ENCODE results near the gene KAZN. TPM values are rescaled to one million over a fixed set of nuclear protein-coding genes. Genes with fewer than 3 reads are reported as not detected.

Gene KAZN
- total and polyA plus RNA-seq, 10 donors: 20.0 to 245 (median 144) TPM

GRCh38 chr1:14707531-14708445, 109.3 kb downstream of the KAZN start:
- intact Hi-C loops (cut with DNase I; ENCODE audit: low total_unique reads): no loop called here

GRCh38 chr1:14710331-14710730, 111.8 kb downstream of the KAZN start:
- intact Hi-C loops (cut with DNase I; ENCODE audit: low total_unique reads): no loop called here
- 89 to 94% (median 91%) methylated on average over 6 of the region's 6 CpGs for WGBS, 5 donors
- H3K36me3 ChIP-seq: no peaks in the 10 kb centered on the region
- no peak overlapping the region for H3K4me3 ChIP-seq
- H3K27me3 ChIP-seq (replicated peaks in 1 of 7): no peaks in the 10 kb centered on the region
- no peak for TF ChIP-seq POLR2AphosphoS5 (IDR thresholded peaks at IDR 0.05)
- no peak for TF ChIP-seq CTCF (IDR thresholded peaks at IDR 0.05 in 8 of 11, conservative IDR thresholded peaks at IDR 0.05 in 3 of 11)
- TF ChIP-seq POLR2A (IDR thresholded peaks at IDR 0.05): no peak
- peaks cover 0 to 19% (median 12%) of the 10 kb centered on the region in 8 donors for H3K9me3 ChIP-seq
- no peak overlapping the region for H3K27ac ChIP-seq
- no peak for DNase-seq
- H3K4me1 ChIP-seq: no peaks in the 10 kb centered on the region

More at GRCh38 chr1:14707531-14708445, 109.3 kb downstream of the KAZN start:
- H3K9me3 ChIP-seq: peaks cover 0 to 29% (median 18%) of the 10 kb centered on the region in 8 donors
- no peaks in the 10 kb centered on the region for H3K4me1 ChIP-seq
- TF ChIP-seq POLR2A (IDR thresholded peaks at IDR 0.05): no peak
- no peak for TF ChIP-seq POLR2AphosphoS5 (IDR thresholded peaks at IDR 0.05)
- TF ChIP-seq CTCF (IDR thresholded peaks at IDR 0.05 in 8 of 11, conservative IDR thresholded peaks at IDR 0.05 in 3 of 11): no peak
- no peak overlapping the region for H3K4me3 ChIP-seq
- H3K36me3 ChIP-seq: no peaks in the 10 kb centered on the region
- 86 to 93% (median 91%) methylated on average over 16 of the region's 16 CpGs for WGBS, 5 donors
- DNase-seq: no peak
- H3K27ac ChIP-seq: no peak overlapping the region
- no peaks in the 10 kb centered on the region for H3K27me3 ChIP-seq (replicated peaks in 1 of 7)

- 83 to 100% (median 93%) methylated on average over 2 of the region's 2 CpGs for WGBS, 5 donors
- TF ChIP-seq CTCF (IDR thresholded peaks at IDR 0.05 in 8 of 11, conservative IDR thresholded peaks at IDR 0.05 in 3 of 11) (no peak), POLR2AphosphoS5 (IDR thresholded peaks at IDR 0.05) (no peak), POLR2A (IDR thresholded peaks at IDR 0.05) (no peak)
- Histone ChIP-seq H3K9me3 (peaks cover 0 to 18% (median 12%) of the 10 kb centered on the region in 8 donors), H3K27ac (no peak overlapping the region), H3K36me3 (no peaks in the 10 kb centered on the region), H3K4me1 (peaks cover 0 to 11% (median 3%) of the 10 kb centered on the region in 6 donors), H3K4me3 (no peak overlapping the region), H3K27me3 (replicated peaks in 1 of 7) (no peaks in the 10 kb centered on the region)
- no peak for DNase-seq
- intact Hi-C loops (cut with DNase I; ENCODE audit: low total_unique reads): no loop called here
Observed at GRCh38 chr1:14712136-14712535, 113.7 kb downstream of the KAZN start.

GRCh38 chr1:14713077-14713476, 114.6 kb downstream of the KAZN start:
- intact Hi-C loops (cut with DNase I; ENCODE audit: low total_unique reads): no loop called here
- H3K27ac ChIP-seq: no peak overlapping the region
- no peaks in the 10 kb centered on the region for H3K36me3 ChIP-seq
- DNase-seq: no peak
- no peak for TF ChIP-seq CTCF (IDR thresholded peaks at IDR 0.05 in 8 of 11, conservative IDR thresholded peaks at IDR 0.05 in 3 of 11)
- TF ChIP-seq POLR2AphosphoS5 (IDR thresholded peaks at IDR 0.05): no peak
- no peak for TF ChIP-seq POLR2A (IDR thresholded peaks at IDR 0.05)
- WGBS, 5 donors: 70 to 85% (median 77%) methylated on average over 3 to 4 of the region's 4 CpGs
- H3K27me3 ChIP-seq (replicated peaks in 1 of 7): no peaks in the 10 kb centered on the region
- no peak overlapping the region for H3K4me3 ChIP-seq
- peaks cover 0 to 13% (median 3%) of the 10 kb centered on the region in 6 donors for H3K4me1 ChIP-seq
- H3K9me3 ChIP-seq: peaks cover 0 to 10% (median 6%) of the 10 kb centered on the region in 8 donors
